Endothelial cell of umbilical vein (primary cell): Measurements from ENCODE around the gene SV2A. TPM values are rescaled to one million over a fixed set of nuclear protein-coding genes. Genes with fewer than 3 reads are reported as not detected.
A peak's percentile ranks its signal among the peaks of the same experiment; 100 is the strongest.

Experiments used
- BruUV-seq: library from RNA; stranded (reverse); fragments of 400-500 nt; replicated peaks from 2 replicates; lab custom pipeline; 2021; lab: Mats Ljungman, UMichigan
- CTCF ChIA-PET: fragments of 300-600, 350-600 bp; sonication (Branson Sonifier 250); formaldehyde crosslinking; loops from one replicate; lab custom pipeline; 2021; ENCODE audit warnings: antibody characterized with exemption, inconsistent platforms; lab: Charles Lee
- POLR2A ChIA-PET: fragments of 300-600, 350-600 bp; sonication (Branson Sonifier 250); formaldehyde crosslinking; loops from one replicate; lab custom pipeline; 2021; ENCODE audit warnings: antibody characterized with exemption, inconsistent platforms; lab: Charles Lee
- DNase-seq: peaks from one replicate; pipeline ENCODE4 v3.0.0-alpha.2; 2011; ENCODE audit warnings: low read depth, low spot score
- FAIRE-seq: peaks from 2 replicates; lab custom pipeline; 2011; peaks lifted over from hg19 to GRCh38; lab: Jason Lieb, UNC
- H2AFZ ChIP-seq: 2 replicates; pipeline ENCODE4 v1.6.0; 2012; ENCODE audit warnings: low read depth, low read length, control low read depth, inconsistent platforms
- H3K27ac ChIP-seq: 2 replicates; pipeline ENCODE4 v1.5.1; 2011; ENCODE audit warnings: low read depth, mild to moderate bottlenecking, control low read depth, low read length, moderate library complexity; ENCODE audit not compliant: insufficient read depth
- H3K27me3 ChIP-seq, 2 experiments: 2 replicates each; pipeline versions ENCODE4 v1.6.0 to v1.6.1; 2011; ENCODE audit warnings: low read length in 2 of 2, mixed read lengths in 1 of 2; ENCODE audit not compliant: control insufficient read depth in 2 of 2, insufficient read depth in 2 of 2
- H3K36me3 ChIP-seq, 2 experiments: 2 replicates in 1 of 2; 3 replicates in 1 of 2; pipeline ENCODE4 v1.5.1; 2011; ENCODE audit warnings: low read length in 2 of 2, mild to moderate bottlenecking in 1 of 2, moderate library complexity in 1 of 2; ENCODE audit not compliant: control insufficient read depth in 2 of 2, insufficient read depth in 2 of 2; ENCODE audit errors: extremely low read depth in 1 of 2
- H3K4me1 ChIP-seq: 3 replicates; pipeline ENCODE4 v1.5.1; 2011; ENCODE audit warnings: mild to moderate bottlenecking, low read length; ENCODE audit not compliant: control insufficient read depth, insufficient read depth; ENCODE audit errors: extremely low read depth
- H3K4me2 ChIP-seq: 2 replicates; pipeline ENCODE4 v1.6.1; 2011; ENCODE audit warnings: low read length, control low read depth, mixed read lengths; ENCODE audit not compliant: insufficient read depth
- H3K4me3 ChIP-seq, 3 experiments: fragments of 200-600 bp in 1 of 3; sonication (generic), shearing (Covaris generic) in 1 of 3; replicated peaks in 1 of 3; 2 replicates each; pipeline ENCODE4 v1.5.1; 2011 to 2016; ENCODE audit warnings: control low read depth in 3 of 3, low read length in 3 of 3, mild to moderate bottlenecking in 2 of 3, inconsistent platforms in 1 of 3, low read depth in 1 of 3, moderate library complexity in 1 of 3; ENCODE audit not compliant: insufficient read depth in 1 of 3
- H3K79me2 ChIP-seq: 2 replicates; pipeline ENCODE4 v1.6.0; 2012; ENCODE audit warnings: low read length, inconsistent platforms; ENCODE audit not compliant: control insufficient read depth, insufficient read depth
- H3K9ac ChIP-seq: replicated peaks from 2 replicates; pipeline ENCODE3; 2011; ENCODE audit warnings: low read length, control low read depth; ENCODE audit not compliant: insufficient read depth; ENCODE audit errors: extremely low read depth
- H3K9me1 ChIP-seq: replicated peaks from 3 replicates; pipeline ENCODE4 v1.6.0; 2011; ENCODE audit warnings: mild to moderate bottlenecking, low read length; ENCODE audit not compliant: control insufficient read depth, insufficient read depth; ENCODE audit errors: extremely low read depth
- H3K9me3 ChIP-seq: replicated peaks from 2 replicates; pipeline ENCODE4 v1.5.1; 2012; ENCODE audit warnings: low read length, inconsistent platforms; ENCODE audit not compliant: control insufficient read depth, insufficient read depth
- H4K20me1 ChIP-seq: replicated peaks from 2 replicates; pipeline ENCODE3; 2011; ENCODE audit warnings: mild to moderate bottlenecking, low read length; ENCODE audit not compliant: control insufficient read depth, insufficient read depth; ENCODE audit errors: extremely low read depth
- EZH2 ChIP-seq: IDR thresholded peaks from 2 replicates; pipeline ENCODE4 v1.6.1; 2012; ENCODE audit warnings: borderline replicate concordance, low read depth, mild to moderate bottlenecking, moderate library complexity, low read length, inconsistent platforms; ENCODE audit not compliant: severe bottlenecking
- FOS ChIP-seq: IDR thresholded peaks from 2 replicates; pipeline ENCODE4 v1.6.1; 2011; ENCODE audit warnings: mild to moderate bottlenecking, low read length, moderate library complexity, borderline replicate concordance; ENCODE audit not compliant: insufficient read depth
- GATA2 ChIP-seq: IDR thresholded peaks from 2 replicates; pipeline ENCODE4 v1.7.0; 2011; ENCODE audit warnings: low read depth, mild to moderate bottlenecking, moderate library complexity, mixed read lengths, low read length; ENCODE audit not compliant: insufficient read length, insufficient read depth
- JUN ChIP-seq: IDR thresholded peaks from 2 replicates; pipeline ENCODE4 v1.6.1; 2011; ENCODE audit warnings: borderline replicate concordance, low read depth; ENCODE audit not compliant: insufficient read length, insufficient read depth
- MAX ChIP-seq: IDR thresholded peaks from 2 replicates; pipeline ENCODE4 v1.6.1; 2011; ENCODE audit not compliant: insufficient read depth, insufficient read length
- MYC ChIP-seq: IDR thresholded peaks from one replicate; pipeline ENCODE4 v1.6.1; 2011; ENCODE audit warnings: mild to moderate bottlenecking, low read depth, low read length
- POLR2A ChIP-seq: IDR thresholded peaks from 2 replicates; pipeline ENCODE4 v1.6.1; 2012; ENCODE audit warnings: low read depth, mild to moderate bottlenecking, control low read depth, low read length
- POLR2AphosphoS5 ChIP-seq: IDR thresholded peaks from 2 replicates; pipeline ENCODE4 v1.6.1; 2012; ENCODE audit warnings: low read depth, mild to moderate bottlenecking, control low read depth, low read length, moderate library complexity; ENCODE audit not compliant: insufficient read depth
- dilution Hi-C: fragments of 300-500 bp; cut with MboI; formaldehyde crosslinking; loops from one replicate; pipeline ENCODE4 v1.15.0; 2019; ENCODE audit warnings: low sequenced_read_pairs; ENCODE audit not compliant: extremely low pct_ligation_motif_present
- intact Hi-C: fragments of 100-400 bp; cut with micrococcal nuclease; formaldehyde crosslinking; loops from one replicate; pipeline ENCODE4 v1.10.0; 2022
- polyA plus RNA-seq, 4 experiments: library from polyadenylated mRNA; depleted of rRNA in 3 of 4; stranded (reverse) in 3 of 4; unstranded in 1 of 4; fragments of >200 nt; gene quantifications; 2 replicates each; pipeline versions ENCODE4 v1.2.1 to v1.2.3, GENCODE V29; 2011 to 2012; ENCODE audit warnings: missing spikeins in 1 of 4
- total RNA-seq: library from RNA; stranded (reverse); gene quantifications from 2 replicates; pipeline ENCODE4 v1.2.3, GENCODE V29; 2021
- TF ChIP-seq, protein P1 (sequence below), 2 donors: IDR thresholded peaks; 1 replicate in 1 of 2; 2 replicates in 1 of 2; pipeline ENCODE4 v1.5.1; 2011; ENCODE audit warnings: low read length in 2 of 2, mild to moderate bottlenecking in 2 of 2, moderate library complexity in 2 of 2, control low read depth in 1 of 2, inconsistent platforms in 1 of 2, low read depth in 1 of 2; ENCODE audit not compliant: insufficient read depth in 1 of 2; ENCODE audit errors: extremely low read depth in 1 of 2

Gene SV2A
- total and polyA plus RNA-seq, 2 donors (not counting 3 experiments of a cell fraction or from before 2014, with no cell fraction given) = 2.9 to 5.4 TPM

- H2AFZ ChIP-seq = peak overlapping the region; percentile 78
- peaks cover 30% of the 10 kb centered on the region for H3K79me2 ChIP-seq
These were observed 9.5 kb upstream of the SV2A start for GRCh38 chr1:149927056-149927562.

More at GRCh38 chr1:149927056-149927562, 9.5 kb upstream of the SV2A start:
- TSS peak; percentile 34 for BruUV-seq
- Histone ChIP-seq H3K36me3 (peaks cover 21 to 26% of the 10 kb centered on the region in 2 experiments), H3K9me1 (no peaks in the 10 kb centered on the region), H3K27me3 (no peaks in the 10 kb centered on the region), H4K20me1 (no peaks in the 10 kb centered on the region), H3K4me3 (peak overlapping the region; percentile 65 to 88 (median 77)), H3K9me3 (no peaks in the 10 kb centered on the region), H3K4me2 (peak overlapping the region; percentile 84), H3K9ac (peak overlapping the region; percentile 86), H3K27ac (peak overlapping the region; percentile 74), H3K4me1 (peaks cover 27% of the 10 kb centered on the region)
- ChIA-PET CTCF (no interaction called here), POLR2A (no interaction called here)
- TF ChIP-seq MYC (no peak), FOS (no peak), JUN (no peak), MAX (no peak), EZH2 (no peak), POLR2A (no peak), GATA2 (no peak), POLR2AphosphoS5 (no peak)
- TF ChIP-seq, protein P1, sequence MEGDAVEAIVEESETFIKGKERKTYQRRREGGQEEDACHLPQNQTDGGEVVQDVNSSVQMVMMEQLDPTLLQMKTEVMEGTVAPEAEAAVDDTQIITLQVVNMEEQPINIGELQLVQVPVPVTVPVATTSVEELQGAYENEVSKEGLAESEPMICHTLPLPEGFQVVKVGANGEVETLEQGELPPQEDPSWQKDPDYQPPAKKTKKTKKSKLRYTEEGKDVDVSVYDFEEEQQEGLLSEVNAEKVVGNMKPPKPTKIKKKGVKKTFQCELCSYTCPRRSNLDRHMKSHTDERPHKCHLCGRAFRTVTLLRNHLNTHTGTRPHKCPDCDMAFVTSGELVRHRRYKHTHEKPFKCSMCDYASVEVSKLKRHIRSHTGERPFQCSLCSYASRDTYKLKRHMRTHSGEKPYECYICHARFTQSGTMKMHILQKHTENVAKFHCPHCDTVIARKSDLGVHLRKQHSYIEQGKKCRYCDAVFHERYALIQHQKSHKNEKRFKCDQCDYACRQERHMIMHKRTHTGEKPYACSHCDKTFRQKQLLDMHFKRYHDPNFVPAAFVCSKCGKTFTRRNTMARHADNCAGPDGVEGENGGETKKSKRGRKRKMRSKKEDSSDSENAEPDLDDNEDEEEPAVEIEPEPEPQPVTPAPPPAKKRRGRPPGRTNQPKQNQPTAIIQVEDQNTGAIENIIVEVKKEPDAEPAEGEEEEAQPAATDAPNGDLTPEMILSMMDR (IDR thresholded peaks at IDR 0.05; ENCODE audit: extremely low read depth in 1 of 2, insufficient read depth in 1 of 2, low read depth in 1 of 2, low read length in 2 of 2) = no peak
- dilution Hi-C loops (no loop called here), intact Hi-C loops (loop anchor here (1.0 kb wide), 3 partner anchors 9 to 39 kb away; no protein-coding TSS in a partner anchor)
- DNase-seq (no peak), FAIRE-seq (no peak)
